Endothelial cell of umbilical vein (primary cell): ENCODE data around the gene CTNND2. TPM values are rescaled to one million over a fixed set of nuclear protein-coding genes. Genes with fewer than 3 reads are reported as not detected.

Experiments
- BruUV-seq: library from RNA; stranded (reverse); fragments of 400-500 nt; replicated peaks from 2 replicates; lab custom pipeline; 2021; lab: Mats Ljungman, UMichigan
- CTCF ChIA-PET: fragments of 300-600, 350-600 bp; sonication (Branson Sonifier 250); formaldehyde crosslinking; loops from one replicate; lab custom pipeline; 2021; ENCODE audit warnings: antibody characterized with exemption, inconsistent platforms; lab: Charles Lee
- POLR2A ChIA-PET: fragments of 300-600, 350-600 bp; sonication (Branson Sonifier 250); formaldehyde crosslinking; loops from one replicate; lab custom pipeline; 2021; ENCODE audit warnings: antibody characterized with exemption, inconsistent platforms; lab: Charles Lee
- DNase-seq: peaks from one replicate; pipeline ENCODE4 v3.0.0-alpha.2; 2011; ENCODE audit warnings: low read depth, low spot score
- FAIRE-seq: peaks from 2 replicates; lab custom pipeline; 2011; peaks lifted over from hg19 to GRCh38; lab: Jason Lieb, UNC
- H2AFZ ChIP-seq: 2 replicates; pipeline ENCODE4 v1.6.0; 2012; ENCODE audit warnings: low read depth, low read length, control low read depth, inconsistent platforms
- H3K27ac ChIP-seq: 2 replicates; pipeline ENCODE4 v1.5.1; 2011; ENCODE audit warnings: low read depth, mild to moderate bottlenecking, control low read depth, low read length, moderate library complexity; ENCODE audit not compliant: insufficient read depth
- H3K27me3 ChIP-seq, 2 experiments: 2 replicates each; pipeline versions ENCODE4 v1.6.0 to v1.6.1; 2011; ENCODE audit warnings: low read length in 2 of 2, mixed read lengths in 1 of 2; ENCODE audit not compliant: control insufficient read depth in 2 of 2, insufficient read depth in 2 of 2
- H3K36me3 ChIP-seq, 2 experiments: 2 replicates in 1 of 2; 3 replicates in 1 of 2; pipeline ENCODE4 v1.5.1; 2011; ENCODE audit warnings: low read length in 2 of 2, mild to moderate bottlenecking in 1 of 2, moderate library complexity in 1 of 2; ENCODE audit not compliant: control insufficient read depth in 2 of 2, insufficient read depth in 2 of 2; ENCODE audit errors: extremely low read depth in 1 of 2
- H3K4me1 ChIP-seq: 3 replicates; pipeline ENCODE4 v1.5.1; 2011; ENCODE audit warnings: mild to moderate bottlenecking, low read length; ENCODE audit not compliant: control insufficient read depth, insufficient read depth; ENCODE audit errors: extremely low read depth
- H3K4me2 ChIP-seq: 2 replicates; pipeline ENCODE4 v1.6.1; 2011; ENCODE audit warnings: low read length, control low read depth, mixed read lengths; ENCODE audit not compliant: insufficient read depth
- H3K4me3 ChIP-seq, 3 experiments: fragments of 200-600 bp in 1 of 3; sonication (generic), shearing (Covaris generic) in 1 of 3; replicated peaks in 1 of 3; 2 replicates each; pipeline ENCODE4 v1.5.1; 2011 to 2016; ENCODE audit warnings: control low read depth in 3 of 3, low read length in 3 of 3, mild to moderate bottlenecking in 2 of 3, inconsistent platforms in 1 of 3, low read depth in 1 of 3, moderate library complexity in 1 of 3; ENCODE audit not compliant: insufficient read depth in 1 of 3
- H3K79me2 ChIP-seq: 2 replicates; pipeline ENCODE4 v1.6.0; 2012; ENCODE audit warnings: low read length, inconsistent platforms; ENCODE audit not compliant: control insufficient read depth, insufficient read depth
- H3K9ac ChIP-seq: replicated peaks from 2 replicates; pipeline ENCODE3; 2011; ENCODE audit warnings: low read length, control low read depth; ENCODE audit not compliant: insufficient read depth; ENCODE audit errors: extremely low read depth
- H3K9me1 ChIP-seq: replicated peaks from 3 replicates; pipeline ENCODE4 v1.6.0; 2011; ENCODE audit warnings: mild to moderate bottlenecking, low read length; ENCODE audit not compliant: control insufficient read depth, insufficient read depth; ENCODE audit errors: extremely low read depth
- H3K9me3 ChIP-seq: replicated peaks from 2 replicates; pipeline ENCODE4 v1.5.1; 2012; ENCODE audit warnings: low read length, inconsistent platforms; ENCODE audit not compliant: control insufficient read depth, insufficient read depth
- H4K20me1 ChIP-seq: replicated peaks from 2 replicates; pipeline ENCODE3; 2011; ENCODE audit warnings: mild to moderate bottlenecking, low read length; ENCODE audit not compliant: control insufficient read depth, insufficient read depth; ENCODE audit errors: extremely low read depth
- CTCF ChIP-seq, 2 donors: IDR thresholded peaks; 1 replicate in 1 of 2; 2 replicates in 1 of 2; pipeline ENCODE4 v1.5.1; 2011; ENCODE audit warnings: low read length in 2 of 2, mild to moderate bottlenecking in 2 of 2, moderate library complexity in 2 of 2, control low read depth in 1 of 2, inconsistent platforms in 1 of 2, low read depth in 1 of 2; ENCODE audit not compliant: insufficient read depth in 1 of 2; ENCODE audit errors: extremely low read depth in 1 of 2
- EZH2 ChIP-seq: IDR thresholded peaks from 2 replicates; pipeline ENCODE4 v1.6.1; 2012; ENCODE audit warnings: borderline replicate concordance, low read depth, mild to moderate bottlenecking, moderate library complexity, low read length, inconsistent platforms; ENCODE audit not compliant: severe bottlenecking
- FOS ChIP-seq: IDR thresholded peaks from 2 replicates; pipeline ENCODE4 v1.6.1; 2011; ENCODE audit warnings: mild to moderate bottlenecking, low read length, moderate library complexity, borderline replicate concordance; ENCODE audit not compliant: insufficient read depth
- GATA2 ChIP-seq: IDR thresholded peaks from 2 replicates; pipeline ENCODE4 v1.7.0; 2011; ENCODE audit warnings: low read depth, mild to moderate bottlenecking, moderate library complexity, mixed read lengths, low read length; ENCODE audit not compliant: insufficient read length, insufficient read depth
- JUN ChIP-seq: IDR thresholded peaks from 2 replicates; pipeline ENCODE4 v1.6.1; 2011; ENCODE audit warnings: borderline replicate concordance, low read depth; ENCODE audit not compliant: insufficient read length, insufficient read depth
- MAX ChIP-seq: IDR thresholded peaks from 2 replicates; pipeline ENCODE4 v1.6.1; 2011; ENCODE audit not compliant: insufficient read depth, insufficient read length
- MYC ChIP-seq: IDR thresholded peaks from one replicate; pipeline ENCODE4 v1.6.1; 2011; ENCODE audit warnings: mild to moderate bottlenecking, low read depth, low read length
- POLR2A ChIP-seq: IDR thresholded peaks from 2 replicates; pipeline ENCODE4 v1.6.1; 2012; ENCODE audit warnings: low read depth, mild to moderate bottlenecking, control low read depth, low read length
- POLR2AphosphoS5 ChIP-seq: IDR thresholded peaks from 2 replicates; pipeline ENCODE4 v1.6.1; 2012; ENCODE audit warnings: low read depth, mild to moderate bottlenecking, control low read depth, low read length, moderate library complexity; ENCODE audit not compliant: insufficient read depth
- dilution Hi-C: fragments of 300-500 bp; cut with MboI; formaldehyde crosslinking; loops from one replicate; pipeline ENCODE4 v1.15.0; 2019; ENCODE audit warnings: low sequenced_read_pairs; ENCODE audit not compliant: extremely low pct_ligation_motif_present
- intact Hi-C: fragments of 100-400 bp; cut with micrococcal nuclease; formaldehyde crosslinking; loops from one replicate; pipeline ENCODE4 v1.10.0; 2022
- polyA plus RNA-seq, 4 experiments: library from polyadenylated mRNA; depleted of rRNA in 3 of 4; stranded (reverse) in 3 of 4; unstranded in 1 of 4; fragments of >200 nt; gene quantifications; 2 replicates each; pipeline versions ENCODE4 v1.2.1 to v1.2.3, GENCODE V29; 2011 to 2012; ENCODE audit warnings: missing spikeins in 1 of 4
- total RNA-seq: library from RNA; stranded (reverse); gene quantifications from 2 replicates; pipeline ENCODE4 v1.2.3, GENCODE V29; 2021

CTNND2 gene
- total and polyA plus RNA-seq, 2 donors (not counting 3 experiments of a cell fraction or from before 2014, with no cell fraction given), result not detected

GRCh38 chr5:11780641-11781345 lies 123.5 kb downstream of the CTNND2 start:
- Histone ChIP-seq H3K36me3 (no peaks in the 10 kb centered on the region), H3K4me1 (no peaks in the 10 kb centered on the region), H3K9ac (no peak overlapping the region), H4K20me1 (no peaks in the 10 kb centered on the region), H3K79me2 (no peaks in the 10 kb centered on the region), H3K27me3 (no peaks in the 10 kb centered on the region), H3K27ac (no peak overlapping the region), H3K4me2 (no peak overlapping the region), H3K9me3 (peaks cover 3% of the 10 kb centered on the region), H3K4me3 (no peak overlapping the region), H3K9me1 (no peaks in the 10 kb centered on the region), H2AFZ (no peak overlapping the region)
- ChIA-PET CTCF (no interaction called here), POLR2A (no interaction called here)
- dilution Hi-C loops (no loop called here), intact Hi-C loops (no loop called here)
- FAIRE-seq, result no peak
- BruUV-seq, result no TSS peak
- DNase-seq, result no peak
- TF ChIP-seq EZH2 (no peak), MAX (no peak), FOS (no peak), GATA2 (no peak), POLR2AphosphoS5 (no peak), JUN (no peak)

- H3K79me2 ChIP-seq, result no peaks in the 10 kb centered on the region
- no peak for FAIRE-seq
- H3K4me1 ChIP-seq, result no peaks in the 10 kb centered on the region
- POLR2A ChIA-PET, result no interaction called here
- H3K9ac ChIP-seq, result no peak overlapping the region
- no peaks in the 10 kb centered on the region for H3K9me1 ChIP-seq
- DNase-seq, result no peak
- H3K4me2 ChIP-seq, result no peak overlapping the region
- intact Hi-C loops, result no loop called here
- dilution Hi-C loops, result no loop called here
- H2AFZ ChIP-seq, result no peak overlapping the region
- H3K36me3 ChIP-seq, result no peaks in the 10 kb centered on the region
- no peak overlapping the region for H3K27ac ChIP-seq
- H3K9me3 ChIP-seq, result no peaks in the 10 kb centered on the region
- no peaks in the 10 kb centered on the region for H3K27me3 ChIP-seq
- no TSS peak for BruUV-seq
- H3K4me3 ChIP-seq, result no peak overlapping the region
- no peak for TF ChIP-seq EZH2
- TF ChIP-seq POLR2A, result no peak
- no peak for TF ChIP-seq CTCF (IDR thresholded peaks at IDR 0.05; ENCODE audit: extremely low read depth in 1 of 2, insufficient read depth in 1 of 2, low read depth in 1 of 2, low read length in 2 of 2)
- no peak for TF ChIP-seq MAX
- TF ChIP-seq FOS, result no peak
- TF ChIP-seq JUN, result no peak
- TF ChIP-seq GATA2, result no peak
- TF ChIP-seq MYC, result no peak
- TF ChIP-seq POLR2AphosphoS5, result no peak
- H4K20me1 ChIP-seq, result no peaks in the 10 kb centered on the region
- CTCF ChIA-PET, result no interaction called here
These were observed 127.2 kb downstream of the CTNND2 start for GRCh38 chr5:11777096-11777495.
